ENCODE results near the gene CDH22. TPM values are rescaled to one million over a fixed set of nuclear protein-coding genes. Genes with fewer than 3 reads are reported as not detected.

The CDH22 gene
- total RNA-seq, 2 donors from 2014 or later: 0.12 to 0.13 TPM

- H3K36me3 ChIP-seq: no peaks in the 10 kb centered on the region
- intact Hi-C loops (cut with DNase I): no loop called here
- no peaks in the 10 kb centered on the region for H3K27me3 ChIP-seq
- no peak overlapping the region for H3K27ac ChIP-seq
- no peak overlapping the region for H3K9ac ChIP-seq (ENCODE audit: low read depth in 2 of 2, low read length in 2 of 2)
- no peak overlapping the region for H3K4me3 ChIP-seq
- TF ChIP-seq CTCF (IDR thresholded peaks at IDR 0.05): no peak
- no peak for DNase-seq
- no peaks in the 10 kb centered on the region for H3K9me3 ChIP-seq
- H3K4me1 ChIP-seq: no peaks in the 10 kb centered on the region
These were observed 107.4 kb downstream of the CDH22 start for GRCh38 chr20:46200582-46201570.

DNA sequence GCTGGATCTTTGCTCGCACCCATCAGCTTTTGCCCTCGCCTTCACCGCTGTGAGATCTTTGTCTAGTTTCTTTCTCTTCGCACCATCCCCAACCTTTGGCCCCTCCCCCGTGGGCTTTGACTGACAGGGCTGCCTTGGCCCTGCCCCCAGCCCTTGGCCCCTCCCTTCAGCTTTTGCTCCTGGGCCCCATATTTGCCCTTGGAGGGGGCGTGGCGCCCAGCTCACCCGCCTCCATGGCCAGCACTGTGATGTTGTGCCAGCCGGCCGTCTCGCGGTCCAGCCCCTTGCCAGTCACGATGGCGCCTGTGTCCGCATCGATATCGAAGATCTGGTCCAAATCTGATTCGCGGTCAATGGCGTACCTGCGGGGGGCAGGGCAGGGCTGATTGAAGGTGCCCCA is 109.1 kb downstream of the CDH22 start:
- DNase-seq: no peak
- TF ChIP-seq CTCF (IDR thresholded peaks at IDR 0.05): no peak
- Histone ChIP-seq H3K36me3 (no peaks in the 10 kb centered on the region), H3K27me3 (no peaks in the 10 kb centered on the region), H3K4me1 (no peaks in the 10 kb centered on the region), H3K4me3 (no peak overlapping the region), H3K9me3 (no peaks in the 10 kb centered on the region), H3K9ac (ENCODE audit: low read depth in 2 of 2, low read length in 2 of 2) (no peak overlapping the region), H3K27ac (no peak overlapping the region)
- intact Hi-C loops (cut with DNase I): no loop called here

DNA sequence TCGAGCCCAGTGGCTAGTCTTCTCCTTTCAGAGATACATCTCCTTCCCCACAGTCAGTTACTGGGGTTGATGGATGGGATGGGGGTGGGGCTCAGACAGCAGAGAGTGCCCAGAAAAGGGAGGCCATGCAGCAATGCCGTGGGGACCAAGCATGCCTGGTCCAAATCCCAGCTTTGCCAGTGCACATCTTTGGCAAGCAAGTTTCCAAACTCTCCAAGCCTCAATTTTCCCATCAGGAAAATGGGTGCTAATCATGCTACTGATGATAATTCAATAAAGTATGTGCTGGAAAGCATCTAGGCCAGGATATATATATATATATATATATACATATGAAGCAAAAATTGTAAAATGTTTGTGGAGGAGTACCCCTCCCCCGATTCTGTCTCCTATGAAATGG is 111.3 kb downstream of the CDH22 start:
- Histone ChIP-seq H3K9ac (ENCODE audit: low read depth in 2 of 2, low read length in 2 of 2) (no peak overlapping the region), H3K36me3 (no peaks in the 10 kb centered on the region), H3K9me3 (no peaks in the 10 kb centered on the region), H3K4me3 (no peak overlapping the region), H3K27me3 (no peaks in the 10 kb centered on the region), H3K4me1 (no peaks in the 10 kb centered on the region), H3K27ac (no peak overlapping the region)
- TF ChIP-seq CTCF (IDR thresholded peaks at IDR 0.05): no peak
- intact Hi-C loops (cut with DNase I): no loop called here
- DNase-seq: no peak

DNA sequence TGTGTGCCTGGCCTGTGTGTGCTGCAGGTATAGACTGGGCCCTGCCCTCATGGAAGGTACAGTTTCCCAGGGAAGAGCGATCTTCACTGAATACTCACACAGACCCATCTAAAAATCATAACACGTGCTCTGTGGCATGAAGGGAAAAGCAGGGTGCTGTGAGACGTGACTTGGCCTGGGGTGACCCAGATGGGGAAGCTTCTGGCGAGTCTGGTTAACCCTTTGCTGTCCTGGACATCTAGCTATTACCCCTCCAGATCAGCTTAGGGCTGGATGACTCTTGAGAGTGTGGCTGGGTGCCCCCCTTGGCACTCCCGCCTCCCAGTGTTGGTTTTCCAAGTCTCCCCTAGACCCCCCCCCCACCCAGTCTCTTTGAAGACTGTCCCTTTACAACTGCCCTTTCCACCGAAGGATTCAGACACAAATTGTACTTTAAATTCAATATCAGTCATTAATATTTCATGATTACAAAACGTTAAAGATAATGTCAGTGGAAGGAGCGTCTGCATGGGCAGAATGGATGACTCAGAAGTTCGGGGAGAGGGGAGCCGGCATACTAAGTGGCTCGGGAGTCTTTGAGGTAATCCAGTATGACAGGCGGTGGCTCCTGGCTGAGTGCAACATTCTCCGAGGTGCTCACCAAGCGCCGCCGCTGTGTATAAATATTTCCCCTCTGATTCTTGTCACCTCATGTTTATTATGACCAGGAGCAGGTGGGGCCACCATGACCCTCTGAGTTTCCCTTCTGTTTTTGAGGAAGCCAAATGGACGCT is 112.8 kb downstream of the CDH22 start:
- Histone ChIP-seq H3K4me3 (no peak overlapping the region), H3K36me3 (no peaks in the 10 kb centered on the region), H3K9me3 (no peaks in the 10 kb centered on the region), H3K9ac (ENCODE audit: low read depth in 2 of 2, low read length in 2 of 2) (no peak overlapping the region), H3K27ac (no peak overlapping the region), H3K4me1 (no peaks in the 10 kb centered on the region), H3K27me3 (no peaks in the 10 kb centered on the region)
- no peak for DNase-seq
- intact Hi-C loops (cut with DNase I): no loop called here
- TF ChIP-seq CTCF (IDR thresholded peaks at IDR 0.05): no peak

GRCh38 chr20:46194409-46194808 is 113.9 kb downstream of the CDH22 start:
- Histone ChIP-seq H3K9ac (ENCODE audit: low read depth in 2 of 2, low read length in 2 of 2) (no peak overlapping the region), H3K4me1 (no peaks in the 10 kb centered on the region), H3K9me3 (no peaks in the 10 kb centered on the region), H3K27ac (no peak overlapping the region), H3K36me3 (no peaks in the 10 kb centered on the region), H3K4me3 (no peak overlapping the region), H3K27me3 (no peaks in the 10 kb centered on the region)
- intact Hi-C loops (cut with DNase I): no loop called here
- no peak for TF ChIP-seq CTCF (IDR thresholded peaks at IDR 0.05)
- DNase-seq: no peak

Measured in colonic mucosa (tissue), 4 donors.